ENCODE measurements around the gene MICB.

Gene MICB

GRCh38 chr6:31473780-31474761 is 23.9 kb upstream of the MICB start:
- no peak overlapping the region for H3K4me3 ChIP-seq (ENCODE audit: low read length)
- no peaks in the 10 kb centered on the region for H3K27me3 ChIP-seq (ENCODE audit: control insufficient read depth, insufficient read depth, low read length)
- DNase-seq (ENCODE audit: low read depth, low spot score): no peak
- H3K4me1 ChIP-seq (ENCODE audit: control insufficient read depth, insufficient read depth, low read length): no peaks in the 10 kb centered on the region
- WGBS (ENCODE audit: insufficient coverage, insufficient read length): no CpG with 5 or more reads among the region's 8 CpGs
- H3K36me3 ChIP-seq (ENCODE audit: control insufficient read depth, insufficient read depth, low read length): no peaks in the 10 kb centered on the region
- H3K9me3 ChIP-seq (ENCODE audit: control insufficient read depth, insufficient read depth, low read length): no peaks in the 10 kb centered on the region
- H3K27ac ChIP-seq (ENCODE audit: low read length): no peak overlapping the region

- Histone ChIP-seq H3K4me3 (ENCODE audit: low read length) (no peak overlapping the region), H3K9me3 (ENCODE audit: control insufficient read depth, insufficient read depth, low read length) (no peaks in the 10 kb centered on the region), H3K27ac (ENCODE audit: low read length) (no peak overlapping the region), H3K27me3 (ENCODE audit: control insufficient read depth, insufficient read depth, low read length) (no peaks in the 10 kb centered on the region), H3K4me1 (ENCODE audit: control insufficient read depth, insufficient read depth, low read length) (no peaks in the 10 kb centered on the region), H3K36me3 (ENCODE audit: control insufficient read depth, insufficient read depth, low read length) (no peaks in the 10 kb centered on the region)
- DNase-seq (ENCODE audit: low read depth, low spot score): no peak
- WGBS (ENCODE audit: insufficient coverage, insufficient read length): no CpG with 5 or more reads among the region's 6 CpGs
Measured at GRCh38 chr6:31474871-31475286, 23.1 kb upstream of the MICB start.

GRCh38 chr6:31476515-31477139 is 21.3 kb upstream of the MICB start:
- Histone ChIP-seq H3K4me1 (ENCODE audit: control insufficient read depth, insufficient read depth, low read length) (no peaks in the 10 kb centered on the region), H3K27me3 (ENCODE audit: control insufficient read depth, insufficient read depth, low read length) (no peaks in the 10 kb centered on the region), H3K4me3 (ENCODE audit: low read length) (no peak overlapping the region), H3K36me3 (ENCODE audit: control insufficient read depth, insufficient read depth, low read length) (no peaks in the 10 kb centered on the region), H3K9me3 (ENCODE audit: control insufficient read depth, insufficient read depth, low read length) (no peaks in the 10 kb centered on the region), H3K27ac (ENCODE audit: low read length) (no peak overlapping the region)
- no CpG with 5 or more reads among the region's 7 CpGs for WGBS (ENCODE audit: insufficient coverage, insufficient read length)
- no peak for DNase-seq (ENCODE audit: low read depth, low spot score)

- H3K27me3 ChIP-seq (ENCODE audit: control insufficient read depth, insufficient read depth, low read length): no peaks in the 10 kb centered on the region
- H3K36me3 ChIP-seq (ENCODE audit: control insufficient read depth, insufficient read depth, low read length): no peaks in the 10 kb centered on the region
- H3K4me3 ChIP-seq (ENCODE audit: low read length): no peak overlapping the region
- H3K9me3 ChIP-seq (ENCODE audit: control insufficient read depth, insufficient read depth, low read length): no peaks in the 10 kb centered on the region
- no peak overlapping the region for H3K27ac ChIP-seq (ENCODE audit: low read length)
- no peak for DNase-seq (ENCODE audit: low read depth, low spot score)
- H3K4me1 ChIP-seq (ENCODE audit: control insufficient read depth, insufficient read depth, low read length): no peaks in the 10 kb centered on the region
- no CpG with 5 or more reads among the region's 4 CpGs for WGBS (ENCODE audit: insufficient coverage, insufficient read length)
Measured at GRCh38 chr6:31477521-31477920, 20.4 kb upstream of the MICB start.

GRCh38 chr6:31478186-31478950 is 19.6 kb upstream of the MICB start:
- Histone ChIP-seq H3K27ac (ENCODE audit: low read length) (no peak overlapping the region), H3K36me3 (ENCODE audit: control insufficient read depth, insufficient read depth, low read length) (no peaks in the 10 kb centered on the region), H3K27me3 (ENCODE audit: control insufficient read depth, insufficient read depth, low read length) (no peaks in the 10 kb centered on the region), H3K4me1 (ENCODE audit: control insufficient read depth, insufficient read depth, low read length) (no peaks in the 10 kb centered on the region), H3K4me3 (ENCODE audit: low read length) (no peak overlapping the region), H3K9me3 (ENCODE audit: control insufficient read depth, insufficient read depth, low read length) (no peaks in the 10 kb centered on the region)
- no CpG with 5 or more reads among the region's 3 CpGs for WGBS (ENCODE audit: insufficient coverage, insufficient read length)
- DNase-seq (ENCODE audit: low read depth, low spot score): no peak

GRCh38 chr6:31479151-31479932 is 18.6 kb upstream of the MICB start:
- no peaks in the 10 kb centered on the region for H3K27me3 ChIP-seq (ENCODE audit: control insufficient read depth, insufficient read depth, low read length)
- no CpG with 5 or more reads among the region's 5 CpGs for WGBS (ENCODE audit: insufficient coverage, insufficient read length)
- no peaks in the 10 kb centered on the region for H3K9me3 ChIP-seq (ENCODE audit: control insufficient read depth, insufficient read depth, low read length)
- H3K4me3 ChIP-seq (ENCODE audit: low read length): no peak overlapping the region
- no peaks in the 10 kb centered on the region for H3K36me3 ChIP-seq (ENCODE audit: control insufficient read depth, insufficient read depth, low read length)
- DNase-seq (ENCODE audit: low read depth, low spot score): no peak
- H3K4me1 ChIP-seq (ENCODE audit: control insufficient read depth, insufficient read depth, low read length): no peaks in the 10 kb centered on the region
- H3K27ac ChIP-seq (ENCODE audit: low read length): no peak overlapping the region

GRCh38 chr6:31479933-31480535 is 17.9 kb upstream of the MICB start:
- DNase-seq (ENCODE audit: low read depth, low spot score): no peak
- Histone ChIP-seq H3K36me3 (ENCODE audit: control insufficient read depth, insufficient read depth, low read length) (no peaks in the 10 kb centered on the region), H3K9me3 (ENCODE audit: control insufficient read depth, insufficient read depth, low read length) (no peaks in the 10 kb centered on the region), H3K27ac (ENCODE audit: low read length) (no peak overlapping the region), H3K4me3 (ENCODE audit: low read length) (no peak overlapping the region), H3K4me1 (ENCODE audit: control insufficient read depth, insufficient read depth, low read length) (no peaks in the 10 kb centered on the region), H3K27me3 (ENCODE audit: control insufficient read depth, insufficient read depth, low read length) (no peaks in the 10 kb centered on the region)
- WGBS (ENCODE audit: insufficient coverage, insufficient read length): no CpG with 5 or more reads among the region's 3 CpGs

- no peak for DNase-seq (ENCODE audit: low read depth, low spot score)
- H3K27me3 ChIP-seq (ENCODE audit: control insufficient read depth, insufficient read depth, low read length): no peaks in the 10 kb centered on the region
- H3K4me1 ChIP-seq (ENCODE audit: control insufficient read depth, insufficient read depth, low read length): no peaks in the 10 kb centered on the region
- no peaks in the 10 kb centered on the region for H3K9me3 ChIP-seq (ENCODE audit: control insufficient read depth, insufficient read depth, low read length)
- H3K27ac ChIP-seq (ENCODE audit: low read length): no peak overlapping the region
- WGBS (ENCODE audit: insufficient coverage, insufficient read length): no CpG with 5 or more reads among the region's 11 CpGs
- no peak overlapping the region for H3K4me3 ChIP-seq (ENCODE audit: low read length)
- H3K36me3 ChIP-seq (ENCODE audit: control insufficient read depth, insufficient read depth, low read length): no peaks in the 10 kb centered on the region
Measured at GRCh38 chr6:31480574-31480973, 17.4 kb upstream of the MICB start.

GRCh38 chr6:31483392-31483791 is 14.6 kb upstream of the MICB start:
- H3K4me1 ChIP-seq (ENCODE audit: control insufficient read depth, insufficient read depth, low read length): no peaks in the 10 kb centered on the region; the same call in 1 of the 2 replicates
- no peak overlapping the region for H3K4me3 ChIP-seq (ENCODE audit: low read length)
- no peaks in the 10 kb centered on the region for H3K36me3 ChIP-seq (ENCODE audit: control insufficient read depth, insufficient read depth, low read length)
- no CpG with 5 or more reads among the region's 2 CpGs for whole genome bisulfite sequencing (ENCODE audit: insufficient coverage, insufficient read length)
- H3K27ac ChIP-seq (ENCODE audit: low read length): no peak overlapping the region
- H3K27me3 ChIP-seq (ENCODE audit: control insufficient read depth, insufficient read depth, low read length): no peaks in the 10 kb centered on the region
- no peaks in the 10 kb centered on the region for H3K9me3 ChIP-seq (ENCODE audit: control insufficient read depth, insufficient read depth, low read length)
- no peak for DNase-seq (ENCODE audit: low read depth, low spot score)
